Ovary (tissue), 3 donors: Measurements from ENCODE around the gene LYG2.

Source experiments
- EP300 ChIP-seq: sonication (generic); formaldehyde crosslinking; IDR thresholded peaks from one replicate; pipeline ENCODE4 v1.6.1; 2017; ENCODE audit warnings: antibody characterized with exemption
- POLR2A ChIP-seq: fragments of 450-650 bp; IDR thresholded peaks from one replicate; pipeline ENCODE4 v1.6.1; 2017; ENCODE audit warnings: antibody characterized with exemption, mild to moderate bottlenecking, moderate library complexity
- TF ChIP-seq, protein P1 (sequence below), 3 donors: fragments of 450-650 bp in 2 of 3; fragments of 200-600 bp in 1 of 3; IDR thresholded peaks; one replicate each; pipeline versions ENCODE4 v1.5.1 to v1.8.0; 2016 to 2022; ENCODE audit warnings: antibody characterized with exemption in 3 of 3, mild to moderate bottlenecking in 1 of 3
- donor health status: DM: no; HTN: no; CAD: no.

GRCh38 chr2:99216096-99216495 lies 39.4 kb downstream of the LYG2 start:
- TF ChIP-seq POLR2A (no peak), EP300 (no peak)
- TF ChIP-seq, protein P1, sequence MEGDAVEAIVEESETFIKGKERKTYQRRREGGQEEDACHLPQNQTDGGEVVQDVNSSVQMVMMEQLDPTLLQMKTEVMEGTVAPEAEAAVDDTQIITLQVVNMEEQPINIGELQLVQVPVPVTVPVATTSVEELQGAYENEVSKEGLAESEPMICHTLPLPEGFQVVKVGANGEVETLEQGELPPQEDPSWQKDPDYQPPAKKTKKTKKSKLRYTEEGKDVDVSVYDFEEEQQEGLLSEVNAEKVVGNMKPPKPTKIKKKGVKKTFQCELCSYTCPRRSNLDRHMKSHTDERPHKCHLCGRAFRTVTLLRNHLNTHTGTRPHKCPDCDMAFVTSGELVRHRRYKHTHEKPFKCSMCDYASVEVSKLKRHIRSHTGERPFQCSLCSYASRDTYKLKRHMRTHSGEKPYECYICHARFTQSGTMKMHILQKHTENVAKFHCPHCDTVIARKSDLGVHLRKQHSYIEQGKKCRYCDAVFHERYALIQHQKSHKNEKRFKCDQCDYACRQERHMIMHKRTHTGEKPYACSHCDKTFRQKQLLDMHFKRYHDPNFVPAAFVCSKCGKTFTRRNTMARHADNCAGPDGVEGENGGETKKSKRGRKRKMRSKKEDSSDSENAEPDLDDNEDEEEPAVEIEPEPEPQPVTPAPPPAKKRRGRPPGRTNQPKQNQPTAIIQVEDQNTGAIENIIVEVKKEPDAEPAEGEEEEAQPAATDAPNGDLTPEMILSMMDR (IDR thresholded peaks at IDR 0.05): no peak
